Midbrain (tissue), 1 donor: ENCODE data around the gene GPD1L.

ENCODE experiments used
- DNase-seq: peaks from one replicate; lab custom pipeline; 2025; lab: John Stamatoyannopoulos, UW

Gene GPD1L

DNA sequence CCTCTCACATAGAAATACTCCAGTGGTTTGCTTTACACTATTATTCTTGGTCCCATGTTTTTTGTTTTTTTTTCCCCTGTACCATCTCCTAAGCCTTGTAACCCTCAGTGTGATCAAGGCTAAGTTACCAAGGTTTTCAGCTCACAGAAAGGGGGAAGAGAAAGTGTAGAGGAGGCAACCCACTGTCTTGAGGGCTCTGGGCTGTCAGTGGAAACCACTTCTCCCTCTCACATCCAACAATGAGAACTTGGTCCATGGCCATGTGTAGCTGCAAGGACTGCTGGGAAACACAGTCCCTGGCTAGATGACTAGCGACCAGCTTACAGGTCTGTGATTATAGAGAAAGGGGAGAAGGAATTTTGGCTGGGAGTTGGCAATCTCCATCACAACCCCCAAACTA lies 30.3 kb downstream of the GPD1L start:
- no peak for DNase-seq

GRCh38 chr3:32137870-32138269 lies 31.4 kb downstream of the GPD1L start:
- no peak for DNase-seq

DNA sequence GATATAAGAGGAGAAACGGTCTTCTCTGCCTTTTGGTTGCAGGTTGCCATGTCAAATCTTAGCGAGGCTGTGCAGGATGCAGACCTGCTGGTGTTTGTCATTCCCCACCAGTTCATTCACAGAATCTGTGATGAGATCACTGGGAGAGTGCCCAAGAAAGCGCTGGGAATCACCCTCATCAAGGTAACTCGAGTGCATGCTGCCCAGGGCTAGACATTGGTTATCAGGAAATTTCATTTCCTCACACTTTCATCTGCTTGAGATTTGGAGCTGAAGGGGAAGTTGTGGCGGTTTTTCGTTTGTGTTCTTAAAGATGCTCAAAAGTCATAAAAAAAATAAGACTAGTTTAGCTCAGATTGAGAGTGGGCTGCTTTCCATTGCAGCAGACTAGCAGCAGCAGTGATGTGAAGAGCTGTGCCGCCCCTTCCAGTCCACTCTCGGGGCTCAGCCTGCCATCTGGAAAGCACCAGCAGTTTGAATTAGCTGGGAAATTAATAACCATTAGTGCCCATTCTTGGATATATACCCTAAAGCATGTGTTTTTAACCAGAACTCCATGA lies 32.2 kb downstream of the GPD1L start:
- no peak for DNase-seq

GRCh38 chr3:32140943-32141342 lies 34.5 kb downstream of the GPD1L start:
- DNase-seq = no peak

- peak; percentile 75 for DNase-seq
Observed at GRCh38 chr3:32143849-32144757, 37.7 kb downstream of the GPD1L start.

- peak; percentile 60 for DNase-seq
Observed at GRCh38 chr3:32146746-32147211, 40.4 kb downstream of the GPD1L start.

DNA sequence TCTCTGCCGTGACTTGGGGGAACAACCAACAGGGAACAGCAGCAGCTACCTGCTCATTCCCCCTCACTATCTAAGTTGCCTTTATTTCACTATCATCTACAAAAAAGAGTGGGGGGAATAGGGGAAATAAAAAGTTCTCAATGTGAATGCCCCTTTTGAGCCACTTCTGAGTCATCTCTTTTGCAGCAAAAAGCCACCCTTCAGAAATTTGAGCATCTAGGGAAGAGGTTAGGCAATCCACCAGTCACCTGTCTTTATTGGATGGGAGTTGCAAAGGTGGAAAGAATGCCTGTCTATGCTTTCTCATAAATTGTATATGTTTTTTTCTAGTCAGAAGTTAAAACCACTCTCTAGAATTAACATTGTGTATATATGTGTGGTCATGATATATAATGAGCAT lies 41.1 kb downstream of the GPD1L start:
- DNase-seq = no peak

DNA sequence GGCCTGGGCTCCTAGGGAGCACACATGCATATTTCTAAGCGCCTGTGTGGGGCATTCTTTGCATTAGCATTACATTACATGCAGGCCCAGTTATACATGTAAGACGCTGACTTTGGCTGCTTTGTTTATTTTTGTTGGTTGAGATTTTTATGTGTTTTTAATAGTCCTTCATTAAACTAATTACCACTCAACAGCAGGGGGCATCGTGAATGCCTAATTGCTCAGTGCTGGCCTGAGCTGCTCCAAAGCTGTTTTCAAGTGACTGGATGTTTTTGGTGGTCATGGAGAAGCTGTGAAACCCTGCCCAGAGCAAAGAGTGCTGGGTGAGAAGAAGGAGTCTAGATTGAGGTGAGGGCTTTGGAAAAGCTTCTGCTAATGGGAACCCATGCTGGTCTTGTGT lies 41.5 kb downstream of the GPD1L start:
- no peak for DNase-seq

- no peak for DNase-seq
Observed at GRCh38 chr3:32148351-32148750, 41.9 kb downstream of the GPD1L start.

DNA sequence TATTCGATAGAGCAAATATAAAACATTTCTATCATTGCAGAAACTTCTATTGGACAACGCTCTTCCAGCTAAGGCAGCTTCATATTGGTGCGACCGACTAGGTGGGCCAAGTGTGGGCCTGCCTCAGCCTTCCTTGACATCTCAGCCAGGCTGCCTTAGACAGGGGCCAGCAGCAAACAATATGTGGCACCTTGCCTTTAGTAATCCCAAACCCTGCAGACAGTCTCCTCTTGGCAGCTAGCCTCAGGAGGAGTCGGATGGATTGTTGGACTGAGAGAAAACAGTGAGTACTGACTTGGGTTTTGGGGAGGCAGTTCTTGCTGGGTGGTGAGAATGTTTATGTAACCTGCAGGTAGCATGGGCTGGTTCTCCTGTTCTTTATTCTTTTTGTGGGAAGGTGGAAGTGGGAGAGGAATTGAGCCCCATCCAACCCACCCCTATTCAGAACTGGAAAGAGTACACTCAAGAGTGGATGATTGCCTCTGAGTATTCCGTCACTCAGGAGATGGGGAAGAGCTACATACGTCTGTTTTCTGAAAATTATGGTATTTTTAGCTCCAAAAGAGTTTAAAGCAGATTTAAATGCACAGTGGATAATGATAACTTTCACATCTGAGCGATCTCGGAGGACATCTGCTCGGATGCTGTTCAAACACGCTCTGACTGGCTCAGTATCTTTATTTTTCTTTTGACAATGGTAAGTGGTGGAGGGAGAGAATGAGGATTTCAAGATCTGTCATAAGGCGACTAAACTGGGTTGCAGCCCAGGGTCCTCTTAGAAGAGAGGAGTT lies 47.2 kb downstream of the GPD1L start:
- no peak for DNase-seq

DNA sequence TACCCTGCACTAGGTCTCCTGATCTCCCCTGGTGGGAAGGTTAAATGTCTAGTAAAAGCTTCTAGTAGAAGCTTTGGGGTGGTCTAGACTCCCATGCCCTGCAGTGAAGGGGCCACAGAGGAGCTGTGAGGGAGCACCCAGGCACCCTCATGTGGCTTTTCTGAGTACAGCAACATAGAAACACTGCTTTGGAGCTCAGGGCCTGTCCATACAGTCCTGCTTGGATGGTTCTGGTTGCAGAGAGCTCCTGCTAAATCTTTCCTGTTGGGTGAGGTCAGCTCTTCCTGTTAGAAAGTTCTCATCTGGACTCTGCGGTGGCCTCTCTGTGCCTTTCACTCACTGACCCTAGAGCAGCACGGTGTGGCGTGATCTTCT lies 47.8 kb downstream of the GPD1L start:
- DNase-seq = no peak

- no peak for DNase-seq
Observed at GRCh38 chr3:32155117-32155516, 48.7 kb downstream of the GPD1L start.

- no peak for DNase-seq
Observed at GRCh38 chr3:32157600-32158264, 51.3 kb downstream of the GPD1L start.

DNA sequence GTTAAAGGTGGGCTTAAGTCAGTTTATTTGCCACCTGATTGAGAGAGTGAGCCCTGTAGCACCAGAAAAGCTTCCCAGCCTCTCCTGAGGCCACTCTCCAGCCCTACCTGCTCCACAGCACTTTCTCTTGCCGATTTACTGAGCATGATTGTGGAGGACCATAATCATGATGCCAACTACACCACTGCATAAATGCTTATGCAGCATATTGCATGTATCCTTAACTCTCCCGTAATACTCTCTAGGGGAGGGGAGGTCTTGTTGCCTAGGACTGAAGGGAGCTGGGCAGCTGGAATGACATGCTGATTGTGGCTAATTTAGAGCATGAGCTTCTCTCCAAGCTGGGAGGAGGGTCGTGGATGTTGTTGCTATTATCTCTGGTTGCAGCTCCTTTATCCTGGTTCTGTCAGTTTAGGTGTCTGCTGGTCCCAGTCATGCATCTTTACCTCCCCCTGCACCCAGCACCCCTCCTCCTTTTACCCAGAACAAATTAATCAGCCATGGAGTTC lies 54.3 kb downstream of the GPD1L start:
- no peak for DNase-seq

- no peak for DNase-seq
Observed at GRCh38 chr3:32165442-32165841, 59.0 kb downstream of the GPD1L start.

DNA sequence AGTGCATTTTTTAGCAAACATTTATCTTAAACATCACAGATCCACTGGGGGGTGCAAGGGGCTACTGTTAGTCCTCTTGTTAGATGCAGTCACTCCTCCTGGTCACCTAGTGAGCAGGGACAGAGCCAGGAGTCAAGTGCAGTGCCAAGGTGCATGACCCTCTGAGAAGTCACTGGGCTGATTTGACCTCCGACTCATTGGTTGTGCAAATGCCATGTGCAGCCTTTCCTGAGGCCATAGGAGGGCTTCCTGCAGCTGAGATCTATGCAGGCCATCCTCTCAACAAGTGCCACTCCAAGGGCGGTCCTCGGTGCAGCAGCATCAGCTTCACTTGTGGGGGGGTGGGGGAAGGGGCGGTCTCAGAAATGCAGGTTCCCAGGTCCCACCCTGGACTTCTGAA lies 60.2 kb downstream of the GPD1L start:
- DNase-seq = no peak

DNA sequence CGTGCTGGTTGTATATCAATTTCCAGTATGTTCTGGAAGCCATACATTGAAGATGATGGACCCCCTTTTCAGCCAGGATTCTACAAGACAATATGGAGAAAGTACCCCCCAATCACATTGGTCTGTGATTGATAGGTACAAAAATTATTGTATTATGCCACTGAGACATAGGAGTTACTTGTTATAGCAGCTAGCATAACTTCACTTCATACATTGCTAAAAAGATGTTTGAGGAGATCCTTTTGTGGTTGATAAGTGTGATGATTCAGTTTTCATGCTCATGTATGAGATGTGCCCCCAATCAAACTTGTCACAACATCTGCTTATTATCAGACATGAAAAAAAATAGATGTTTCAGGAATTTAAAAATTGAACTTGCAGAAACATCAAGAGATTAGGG lies 66.0 kb downstream of the GPD1L start:
- no peak for DNase-seq

- peak; percentile 28 for DNase-seq
Observed at GRCh38 chr3:32175607-32176197, 69.3 kb downstream of the GPD1L start.

GRCh38 chr3:32176989-32177701 lies 70.7 kb downstream of the GPD1L start:
- no peak for DNase-seq

DNA sequence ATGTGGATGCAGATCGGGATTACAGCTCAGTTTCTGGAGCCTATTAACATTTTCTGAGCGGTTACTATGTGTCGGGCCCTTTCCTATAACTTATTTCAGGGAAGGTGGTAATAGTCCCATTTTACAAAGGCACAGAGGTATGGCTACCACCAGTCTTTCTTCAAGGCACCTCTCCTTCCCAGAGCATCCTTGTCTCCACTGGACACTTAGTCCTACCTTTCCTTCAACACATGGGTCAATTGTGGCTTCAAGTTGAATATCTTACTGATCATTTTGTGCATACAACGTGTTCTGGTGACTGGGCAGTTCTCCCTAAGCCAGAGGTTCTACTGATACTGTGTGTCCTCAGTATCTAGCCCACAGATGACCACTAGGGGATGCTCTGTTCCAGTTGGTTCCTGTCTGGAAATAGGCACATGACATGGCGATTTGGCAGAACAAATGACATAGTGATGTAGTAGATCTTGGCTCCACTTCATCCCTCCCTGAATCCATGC lies 71.3 kb downstream of the GPD1L start:
- peak; percentile 8 for DNase-seq
